ENCODE data around the gene CD2AP. TPM values are rescaled to one million over a fixed set of nuclear protein-coding genes. Genes with fewer than 3 reads are reported as not detected.

CD2AP gene
- total and polyA plus RNA-seq, 2 of the 8 experiments (the other 6 are each of a cell fraction or from before 2014, with no cell fraction given), result 8.6 to 75.6 TPM

DNA sequence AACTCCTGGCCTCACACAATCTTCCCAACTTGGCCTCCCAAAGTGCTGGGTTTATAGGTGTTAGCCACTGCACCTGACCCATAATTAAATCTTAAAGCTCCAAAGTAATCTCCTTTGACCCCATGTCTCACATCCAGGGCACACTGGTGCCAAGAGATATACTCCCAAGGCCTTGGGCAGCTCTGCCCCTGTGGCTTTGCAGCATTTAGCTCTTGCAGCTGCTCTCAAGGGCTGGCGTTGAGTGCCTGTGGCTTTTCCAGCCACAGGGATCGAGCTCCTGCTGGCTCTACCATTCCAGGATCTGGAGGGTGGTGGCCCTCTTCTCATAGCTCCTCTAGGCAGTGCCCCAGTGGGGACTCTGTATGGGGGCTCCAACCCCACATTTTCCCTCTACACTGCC lies 49.3 kb upstream of the CD2AP start (continued):
- TF ChIP-seq EZH2 (IDR thresholded peaks at IDR 0.05; ENCODE audit: low read depth, low read length, severe bottlenecking) (no peak), BCL11A (IDR thresholded peaks at IDR 0.05; ENCODE audit: low read depth in 2 of 2, low read length in 2 of 2) (no peak), JUND (IDR thresholded peaks at IDR 0.05; ENCODE audit: low read length) (no peak), CBX8 (IDR thresholded peaks at IDR 0.05; ENCODE audit: borderline replicate concordance, low read depth, low read length) (no peak)
